Sigmoid colon (tissue), 7 donors: ENCODE data around the gene HELB. TPM values are rescaled to one million over a fixed set of nuclear protein-coding genes. Genes with fewer than 3 reads are reported as not detected.

Source experiments
- DNase-seq: peaks from one replicate; pipeline ENCODE4 v3.0.0-alpha.2; 2019
- H3K27ac ChIP-seq, 4 donors: fragments of 200-600 bp; sonication (generic); one replicate each; pipeline ENCODE4 v1.5.1; 2016 to 2019; ENCODE audit warnings: mild to moderate bottlenecking in 1 of 4
- H3K27me3 ChIP-seq, 3 donors: fragments of 200-600 bp; sonication (generic); one replicate each; pipeline ENCODE4 v1.5.1; 2019; ENCODE audit warnings: mild to moderate bottlenecking in 1 of 3
- H3K36me3 ChIP-seq, 4 donors: fragments of 200-600 bp; sonication (generic); one replicate each; pipeline ENCODE4 v1.5.1; 2016 to 2019
- H3K4me1 ChIP-seq, 4 donors: fragments of 200-600 bp; sonication (generic); one replicate each; pipeline ENCODE4 v1.5.1; 2017 to 2019
- H3K4me3 ChIP-seq, 4 donors: fragments of 200-600 bp; sonication (generic); one replicate each; pipeline ENCODE4 v1.5.1; 2017 to 2019; ENCODE audit warnings: mild to moderate bottlenecking in 2 of 4, moderate library complexity in 1 of 4
- H3K9me3 ChIP-seq, 4 donors: fragments of 200-600 bp in 3 of 4; sonication (generic) in 3 of 4; one replicate each; pipeline versions ENCODE4 v1.5.1 to v1.6.1; 2013 to 2019
- EP300 ChIP-seq, 4 donors: sonication (generic); formaldehyde crosslinking; IDR thresholded peaks; one replicate each; pipeline ENCODE4 v1.6.1; 2017; ENCODE audit warnings: antibody characterized with exemption in 4 of 4
- POLR2A ChIP-seq, 2 donors: fragments of 450-650 bp; IDR thresholded peaks; one replicate each; pipeline ENCODE4 v1.6.1; 2016; ENCODE audit warnings: antibody characterized with exemption in 2 of 2, mild to moderate bottlenecking in 2 of 2, moderate library complexity in 2 of 2
- POLR2AphosphoS5 ChIP-seq, 4 donors: sonication (generic); formaldehyde crosslinking; IDR thresholded peaks; one replicate each; pipeline ENCODE4 v1.6.1; 2017; ENCODE audit warnings: antibody characterized with exemption in 4 of 4
- WGBS, 2 donors: extraction: QIAGEN DNeasy Blood & Tissue Kit; methylation state at CpG; one replicate each; pipeline ENCODE4 v1.1.7; 2013; 5-methylcytosine and 5-hydroxymethylcytosine counted together
- intact Hi-C: fragments of 100-400 bp; cut with DNase I; formaldehyde crosslinking; loops from one replicate; pipeline ENCODE4 v1.15.1; 2023
- polyA plus RNA-seq, 3 donors: library from polyadenylated mRNA; stranded (reverse); fragments of 200-250 nt; gene quantifications; one replicate each; pipeline ENCODE4 v1.2.3, GENCODE V29; 2013
- total RNA-seq, 4 donors: library from RNA; depleted of rRNA; stranded (reverse); fragments of >200 nt; gene quantifications; one replicate each; pipeline ENCODE4 v1.1.0, GENCODE V29; 2016
- TF ChIP-seq, protein P1 (sequence below), 4 experiments: fragments of 450-650 bp in 3 of 4; fragments of 200-600 bp in 1 of 4; IDR thresholded peaks; one replicate each; pipeline ENCODE4 v1.5.1; 2016 to 2019; ENCODE audit warnings: antibody characterized with exemption in 4 of 4, mild to moderate bottlenecking in 3 of 4, moderate library complexity in 2 of 4
- donor health status: healthy with polysubstance abuse.
- donor health status: Bipolar disorder and iron deficiency.
- donor health status: healthy.

Gene HELB
- total and polyA plus RNA-seq, 7 donors = under 0.01 to 8.6 (median 3.2) TPM

DNA sequence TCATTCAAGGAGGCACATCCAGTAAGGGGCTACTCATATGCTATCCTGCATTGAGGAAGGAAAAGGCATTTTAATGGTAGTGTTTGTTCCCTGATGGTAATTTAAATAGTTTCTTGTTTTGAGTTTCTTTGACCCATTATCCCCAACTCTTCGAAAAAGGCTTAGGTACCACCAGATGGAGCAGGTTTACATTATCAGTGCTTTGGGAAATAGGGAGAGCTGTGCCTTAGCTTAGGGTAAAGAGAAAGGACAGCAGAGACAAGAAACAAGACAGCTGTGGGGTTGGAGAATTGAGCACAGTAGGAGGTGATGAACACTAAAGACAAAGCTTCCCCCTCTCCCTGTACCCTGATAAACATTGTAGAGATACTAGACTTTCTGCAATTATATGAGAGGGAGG, 29.1 kb upstream of the HELB start:
- TF ChIP-seq EP300 (IDR thresholded peaks at IDR 0.05) = no peak
- no peak for TF ChIP-seq POLR2A (IDR thresholded peaks at IDR 0.05)
- TF ChIP-seq POLR2AphosphoS5 (IDR thresholded peaks at IDR 0.05) = no peak
- TF ChIP-seq, protein P1, sequence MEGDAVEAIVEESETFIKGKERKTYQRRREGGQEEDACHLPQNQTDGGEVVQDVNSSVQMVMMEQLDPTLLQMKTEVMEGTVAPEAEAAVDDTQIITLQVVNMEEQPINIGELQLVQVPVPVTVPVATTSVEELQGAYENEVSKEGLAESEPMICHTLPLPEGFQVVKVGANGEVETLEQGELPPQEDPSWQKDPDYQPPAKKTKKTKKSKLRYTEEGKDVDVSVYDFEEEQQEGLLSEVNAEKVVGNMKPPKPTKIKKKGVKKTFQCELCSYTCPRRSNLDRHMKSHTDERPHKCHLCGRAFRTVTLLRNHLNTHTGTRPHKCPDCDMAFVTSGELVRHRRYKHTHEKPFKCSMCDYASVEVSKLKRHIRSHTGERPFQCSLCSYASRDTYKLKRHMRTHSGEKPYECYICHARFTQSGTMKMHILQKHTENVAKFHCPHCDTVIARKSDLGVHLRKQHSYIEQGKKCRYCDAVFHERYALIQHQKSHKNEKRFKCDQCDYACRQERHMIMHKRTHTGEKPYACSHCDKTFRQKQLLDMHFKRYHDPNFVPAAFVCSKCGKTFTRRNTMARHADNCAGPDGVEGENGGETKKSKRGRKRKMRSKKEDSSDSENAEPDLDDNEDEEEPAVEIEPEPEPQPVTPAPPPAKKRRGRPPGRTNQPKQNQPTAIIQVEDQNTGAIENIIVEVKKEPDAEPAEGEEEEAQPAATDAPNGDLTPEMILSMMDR (IDR thresholded peaks at IDR 0.05) = no peak
- WGBS, 2 donors = 78 to 82% methylated on average over 1 of the region's 1 CpG
- H3K9me3 ChIP-seq = no peaks in the 10 kb centered on the region
- H3K27me3 ChIP-seq = no peaks in the 10 kb centered on the region
- no peaks in the 10 kb centered on the region for H3K36me3 ChIP-seq
- intact Hi-C loops = no loop called here
- no peak overlapping the region for H3K27ac ChIP-seq
- DNase-seq = no peak
- H3K4me3 ChIP-seq = no peak overlapping the region
- H3K4me1 ChIP-seq = no peaks in the 10 kb centered on the region

DNA sequence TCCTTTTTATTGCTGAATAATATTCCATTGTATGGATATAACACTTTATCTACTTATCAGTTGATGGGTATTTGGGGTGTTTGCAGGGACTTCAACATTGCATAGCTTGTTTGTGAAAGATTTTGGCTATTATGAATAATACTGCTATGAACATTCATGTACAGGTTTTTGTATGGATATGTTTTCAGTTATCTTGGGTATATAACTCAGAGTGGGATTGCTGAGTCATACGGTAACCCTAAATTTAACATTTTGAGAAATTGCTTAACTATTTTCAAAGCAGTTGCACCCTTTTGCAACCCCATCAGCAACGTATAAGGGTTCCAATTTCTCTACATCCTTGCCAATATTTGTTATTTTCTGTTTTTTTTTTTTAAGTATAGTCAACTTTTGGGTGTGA, 27.3 kb upstream of the HELB start:
- no peak for DNase-seq
- H3K36me3 ChIP-seq = no peaks in the 10 kb centered on the region
- H3K4me3 ChIP-seq = no peak overlapping the region
- no peak overlapping the region for H3K27ac ChIP-seq
- H3K9me3 ChIP-seq = no peaks in the 10 kb centered on the region
- 75 to 77% methylated on average over 2 of the region's 2 CpGs for WGBS, 2 donors
- H3K4me1 ChIP-seq = no peaks in the 10 kb centered on the region
- no peaks in the 10 kb centered on the region for H3K27me3 ChIP-seq
- intact Hi-C loops = no loop called here
- TF ChIP-seq POLR2AphosphoS5 (IDR thresholded peaks at IDR 0.05) = no peak
- TF ChIP-seq EP300 (IDR thresholded peaks at IDR 0.05) = no peak
- TF ChIP-seq POLR2A (IDR thresholded peaks at IDR 0.05) = no peak
- TF ChIP-seq, protein P1 (IDR thresholded peaks at IDR 0.05) = no peak

DNA sequence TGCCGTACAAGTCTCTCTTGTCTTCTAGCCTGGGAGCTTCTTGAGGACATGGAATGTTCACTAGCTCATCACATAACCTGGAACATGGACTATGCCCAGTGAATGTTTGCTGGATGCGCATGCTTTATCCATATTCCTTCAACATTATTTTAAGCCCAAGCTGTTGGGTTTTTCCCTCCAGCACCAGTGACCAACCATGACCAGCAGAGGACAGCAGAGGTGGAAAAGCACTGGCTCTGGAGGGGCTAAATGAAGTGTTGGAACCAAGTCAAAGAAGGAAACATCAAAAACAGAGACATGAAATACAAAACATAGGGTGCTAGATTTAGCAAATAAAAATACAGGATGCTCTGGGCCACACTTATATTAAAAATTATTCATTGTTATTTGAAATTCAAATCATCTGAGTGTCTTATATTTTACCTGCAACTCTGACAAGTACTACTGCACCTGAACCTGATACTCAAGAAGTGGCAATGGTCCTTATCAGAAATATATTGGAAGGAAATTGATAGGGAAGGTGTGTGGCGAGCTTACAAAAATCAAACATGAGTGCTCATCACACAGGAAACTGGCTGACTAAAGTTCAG, 23.1 kb upstream of the HELB start:
- TF ChIP-seq, protein P1 (IDR thresholded peaks at IDR 0.05) = peak in 1 of 4 experiments; percentile 16
- TF ChIP-seq POLR2AphosphoS5 (IDR thresholded peaks at IDR 0.05) (no peak), POLR2A (IDR thresholded peaks at IDR 0.05) (no peak), EP300 (IDR thresholded peaks at IDR 0.05) (no peak)
- intact Hi-C loops = no loop called here
- no peak overlapping the region for H3K4me3 ChIP-seq
- no peak overlapping the region for H3K27ac ChIP-seq
- no peaks in the 10 kb centered on the region for H3K4me1 ChIP-seq
- no peak for DNase-seq
- H3K36me3 ChIP-seq = no peaks in the 10 kb centered on the region
- no peaks in the 10 kb centered on the region for H3K9me3 ChIP-seq
- WGBS, 2 donors = 28 to 55% methylated on average over 3 of the region's 3 CpGs
- no peaks in the 10 kb centered on the region for H3K27me3 ChIP-seq

DNA sequence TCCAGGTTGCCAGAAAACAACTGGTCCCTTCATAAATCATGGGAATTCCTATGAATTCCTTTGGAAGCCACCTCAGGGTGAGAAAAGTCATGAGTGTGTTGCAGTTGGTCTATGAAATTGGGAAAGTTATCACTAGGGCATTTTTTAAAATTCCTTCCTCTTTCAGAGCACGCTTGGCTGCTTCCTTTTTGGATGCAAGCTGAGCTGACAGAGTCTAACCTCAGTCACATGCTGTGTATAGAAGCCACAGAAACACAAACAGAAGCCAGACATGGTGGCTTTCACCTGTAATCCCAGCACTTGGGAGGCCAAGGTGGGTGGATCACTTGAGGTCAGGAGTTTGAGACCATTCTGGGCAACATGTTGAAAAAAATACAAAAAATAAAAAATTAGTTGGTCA, 21.7 kb upstream of the HELB start:
- Histone ChIP-seq H3K4me1 (no peaks in the 10 kb centered on the region), H3K27ac (no peak overlapping the region), H3K27me3 (no peaks in the 10 kb centered on the region), H3K36me3 (no peaks in the 10 kb centered on the region), H3K4me3 (no peak overlapping the region), H3K9me3 (no peaks in the 10 kb centered on the region)
- no peak for TF ChIP-seq POLR2AphosphoS5 (IDR thresholded peaks at IDR 0.05)
- TF ChIP-seq EP300 (IDR thresholded peaks at IDR 0.05) = no peak
- no peak for TF ChIP-seq POLR2A (IDR thresholded peaks at IDR 0.05)
- TF ChIP-seq, protein P1 (IDR thresholded peaks at IDR 0.05) = no peak
- no peak for DNase-seq
- WGBS, 2 donors = 67 to 74% methylated on average over 1 of the region's 1 CpG
- intact Hi-C loops = loop anchor here (10.0 kb wide), 1 partner anchor 124 kb away; no protein-coding TSS in a partner anchor

DNA sequence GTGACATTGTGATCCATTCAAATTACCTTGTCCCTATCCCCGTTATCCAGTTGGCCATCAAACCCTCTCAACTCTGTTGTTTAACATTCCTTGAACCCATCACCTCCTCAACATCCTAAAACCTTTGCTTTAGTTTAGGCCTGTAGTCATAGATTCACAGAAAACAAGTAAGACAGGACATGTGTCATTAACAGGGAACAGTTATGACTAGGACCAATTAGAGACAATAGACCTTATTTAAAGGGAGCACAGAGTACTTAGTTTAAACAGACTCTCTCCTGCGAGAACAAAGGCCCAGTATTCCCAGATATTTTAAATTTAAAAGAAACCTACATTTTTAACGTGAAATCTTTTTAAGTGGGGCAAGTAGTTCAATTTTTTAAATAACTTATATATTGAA, 20.0 kb upstream of the HELB start:
- WGBS, 2 donors = 87 to 89% methylated on average over 3 of the region's 3 CpGs
- intact Hi-C loops = loop anchor here (10.0 kb wide), 1 partner anchor 123 kb away; no protein-coding TSS in a partner anchor

More for the DNA sequence above, 20.0 kb upstream of the HELB start:
- Histone ChIP-seq H3K4me3 (no peak overlapping the region), H3K27me3 (no peaks in the 10 kb centered on the region), H3K27ac (no peak overlapping the region), H3K4me1 (no peaks in the 10 kb centered on the region), H3K9me3 (no peaks in the 10 kb centered on the region), H3K36me3 (no peaks in the 10 kb centered on the region)
- no peak for DNase-seq
- TF ChIP-seq EP300 (IDR thresholded peaks at IDR 0.05) (no peak), POLR2A (IDR thresholded peaks at IDR 0.05) (no peak), POLR2AphosphoS5 (IDR thresholded peaks at IDR 0.05) (no peak)
- TF ChIP-seq, protein P1 (IDR thresholded peaks at IDR 0.05) = no peak
